Activated T-helper 1 cell treated with Interleukin-2 at 50 U/mL for 16 hours (primary cell): Measurements from ENCODE around the gene HIBCH.
"Not testable (repeated sequence)": the region's sequence is repeated elsewhere in the genome, so short reads cannot be mapped to it uniquely, and the experiment has no call there.

Experiments used
- DNase-seq: peaks from one replicate; pipeline ENCODE4 v3.0.0-alpha.2; 2020; ENCODE audit warnings: low read depth

Gene HIBCH

DNA sequence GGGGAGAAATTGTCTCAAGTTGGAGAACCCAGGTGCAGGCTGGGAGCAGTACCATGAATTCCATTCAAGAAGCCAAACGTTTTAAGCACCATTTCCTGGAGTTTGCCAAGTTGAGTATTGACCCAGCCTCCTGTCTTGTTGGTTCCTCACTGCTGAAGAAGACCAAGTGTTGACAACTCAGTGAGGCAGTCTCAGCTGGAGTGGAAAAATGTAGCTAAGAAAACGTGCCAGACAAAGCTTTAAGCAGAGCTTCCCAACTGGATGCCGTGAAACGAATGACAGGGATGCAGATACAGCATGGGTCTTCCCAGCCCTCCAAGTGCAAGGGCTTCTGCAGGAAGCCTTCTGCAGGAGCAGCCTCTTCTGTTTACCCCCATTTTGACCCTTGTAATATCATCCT, 23.0 kb upstream of the HIBCH start:
- no peak for DNase-seq

DNA sequence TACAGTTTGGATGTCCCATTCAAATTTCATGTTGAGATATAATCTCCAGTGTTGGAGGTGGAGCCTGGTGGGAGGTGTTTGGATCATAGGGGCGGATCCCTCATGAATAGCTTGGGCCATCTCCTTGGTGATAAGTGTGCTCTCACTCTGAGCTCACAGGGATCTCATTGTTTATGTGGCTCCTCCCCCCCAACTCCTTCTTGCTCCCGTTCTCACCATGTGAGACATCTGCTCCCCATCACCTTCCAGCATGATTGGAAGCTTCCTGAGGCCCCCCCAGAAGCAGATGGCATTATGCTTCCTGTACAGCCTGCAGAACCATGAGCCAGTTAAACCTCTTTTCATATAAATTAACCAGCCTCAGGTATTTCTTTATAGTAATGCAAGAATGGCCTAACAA, 20.7 kb upstream of the HIBCH start:
- no peak for DNase-seq

DNA sequence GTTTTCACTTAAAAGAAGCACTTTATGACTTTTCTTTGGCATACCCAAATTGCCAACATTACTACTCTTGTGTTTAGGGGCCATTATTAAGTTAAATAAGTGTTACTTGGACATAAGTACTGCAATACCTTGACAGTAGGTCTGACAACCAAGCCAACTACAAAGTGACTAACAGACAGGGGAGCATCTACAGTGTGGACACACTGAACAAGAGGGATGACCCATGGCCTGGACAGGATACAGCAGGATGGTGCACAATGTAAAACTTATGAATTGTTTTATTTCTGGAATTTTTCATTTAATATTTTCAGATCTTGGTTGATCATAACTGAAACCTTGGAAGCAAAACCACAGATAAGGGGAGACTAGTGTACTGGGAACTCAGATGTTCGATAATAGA, 19.8 kb upstream of the HIBCH start:
- DNase-seq: no peak

DNA sequence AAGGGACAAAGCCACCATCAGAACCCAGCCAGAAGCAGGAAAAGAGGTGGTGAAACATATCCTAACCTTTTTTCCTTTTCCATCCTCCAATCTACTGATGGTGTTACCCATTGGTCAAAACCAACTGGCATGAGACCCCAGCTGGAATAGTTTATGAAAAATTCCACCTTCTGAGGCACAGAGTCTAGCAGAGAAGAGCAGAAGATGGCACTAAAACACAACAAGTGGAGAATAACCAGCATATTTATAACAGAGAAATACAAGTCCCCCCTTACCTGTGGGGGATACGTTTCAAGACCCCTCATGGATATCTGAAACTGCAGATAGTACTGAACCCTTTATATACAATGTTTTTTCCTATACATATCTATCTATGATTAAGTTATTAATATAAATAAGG, 18.8 kb upstream of the HIBCH start:
- no peak for DNase-seq

DNA sequence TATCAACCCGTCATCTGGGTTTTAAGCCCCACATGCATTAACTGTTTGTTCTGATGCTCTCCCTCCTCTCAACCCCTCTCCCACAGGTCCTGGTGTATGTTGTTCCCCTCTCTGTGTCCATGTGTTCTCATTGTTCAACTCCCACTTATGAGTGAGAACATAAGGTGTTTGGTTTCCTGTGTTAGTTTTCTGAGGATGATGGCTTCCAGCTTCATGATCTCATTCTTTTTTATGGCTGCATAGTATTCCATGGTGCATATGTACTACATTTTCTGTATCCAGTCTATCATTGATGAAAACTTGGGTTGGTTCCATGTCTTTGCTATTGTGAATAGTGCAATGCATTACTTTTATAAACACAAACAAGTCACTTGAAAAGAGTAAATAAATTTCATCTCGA, 16.8 kb upstream of the HIBCH start:
- no peak for DNase-seq

DNA sequence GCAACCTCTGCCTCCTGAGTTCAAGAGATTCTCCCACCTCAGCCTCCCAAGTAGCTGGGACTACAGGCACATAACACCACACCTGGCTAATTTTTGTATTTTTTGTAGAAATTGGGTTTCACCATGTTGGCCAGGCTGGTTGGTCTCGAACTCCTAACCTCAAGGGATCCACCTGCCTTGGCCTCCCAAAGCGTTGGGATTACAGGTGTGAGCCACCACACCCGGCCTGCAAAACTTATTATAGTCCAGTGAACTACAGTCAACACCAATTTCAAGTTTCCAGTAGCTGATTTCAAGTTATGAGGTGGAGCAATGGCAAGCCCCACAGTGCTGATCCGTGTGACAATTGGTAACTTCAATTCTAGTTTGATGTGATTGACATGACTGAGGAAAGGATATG, 16.0 kb upstream of the HIBCH start:
- DNase-seq: not testable (repeated sequence)

DNA sequence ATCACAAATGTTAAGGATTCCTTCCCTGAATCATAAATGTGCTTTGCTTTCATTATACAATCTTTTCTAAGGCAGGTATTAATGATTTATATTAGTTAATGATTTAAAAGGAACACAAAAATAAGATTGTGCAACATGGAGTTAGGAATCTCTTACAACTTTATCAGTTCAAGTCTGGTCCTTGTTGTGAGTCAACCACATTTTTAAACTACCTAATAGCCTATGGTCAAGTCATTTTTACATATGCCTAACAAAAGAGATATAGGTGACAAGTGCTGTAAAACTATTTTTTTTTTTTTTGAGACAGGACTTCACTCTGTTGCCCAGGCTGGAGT, 15.6 kb upstream of the HIBCH start:
- DNase-seq: no peak

DNA sequence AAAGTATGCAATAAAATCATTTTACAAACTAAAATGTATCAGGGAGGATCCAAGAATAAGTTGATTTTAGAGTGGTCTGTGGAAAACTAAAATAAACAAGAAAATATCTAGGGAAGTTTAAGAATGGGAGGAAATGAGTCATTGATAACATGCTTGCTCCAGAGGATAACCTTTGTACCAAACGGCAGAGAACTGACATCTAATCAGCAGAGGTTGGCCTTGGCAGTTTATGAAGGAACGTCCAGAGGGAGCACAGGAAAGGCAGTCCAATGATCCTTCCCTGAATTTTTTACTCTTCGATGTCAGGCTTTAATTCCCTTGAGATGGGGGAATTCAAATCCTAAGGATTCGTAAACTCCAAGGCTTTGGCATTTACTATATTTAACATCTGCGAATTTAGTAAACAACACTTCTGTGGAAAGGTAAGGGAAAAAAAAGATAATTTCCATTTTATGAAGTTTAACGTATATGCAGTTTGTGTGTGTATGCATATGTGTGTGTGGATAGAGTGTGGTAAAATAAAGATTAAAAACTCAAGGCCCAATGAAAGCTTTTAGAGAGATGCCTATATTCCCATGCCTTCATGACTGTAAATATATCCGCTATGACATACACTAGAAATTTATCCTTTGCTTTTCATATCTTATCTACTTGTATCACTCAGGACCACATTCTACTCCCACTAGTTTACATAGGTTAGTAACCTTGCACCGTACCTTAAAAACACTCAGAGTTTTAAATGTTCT, 15.0 kb upstream of the HIBCH start:
- DNase-seq: no peak

DNA sequence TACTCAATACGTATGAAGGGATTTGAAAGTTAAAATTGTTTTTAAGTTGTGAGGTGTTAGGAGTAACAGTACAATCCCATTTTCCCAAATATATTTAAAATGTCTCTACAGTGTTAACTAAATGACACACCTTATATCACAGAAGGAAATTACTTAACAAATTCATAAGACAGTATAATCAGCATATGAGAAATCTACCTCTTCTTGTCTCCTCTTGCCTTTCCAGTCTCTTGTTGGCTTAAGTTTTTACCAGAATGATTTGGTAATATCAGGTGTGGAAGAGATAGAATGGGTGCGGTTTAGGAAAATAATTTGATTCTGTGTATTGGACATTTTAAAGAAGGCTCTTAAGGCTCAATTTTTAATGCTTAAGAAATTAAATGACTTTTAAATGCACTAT, 14.3 kb upstream of the HIBCH start:
- no peak for DNase-seq

DNA sequence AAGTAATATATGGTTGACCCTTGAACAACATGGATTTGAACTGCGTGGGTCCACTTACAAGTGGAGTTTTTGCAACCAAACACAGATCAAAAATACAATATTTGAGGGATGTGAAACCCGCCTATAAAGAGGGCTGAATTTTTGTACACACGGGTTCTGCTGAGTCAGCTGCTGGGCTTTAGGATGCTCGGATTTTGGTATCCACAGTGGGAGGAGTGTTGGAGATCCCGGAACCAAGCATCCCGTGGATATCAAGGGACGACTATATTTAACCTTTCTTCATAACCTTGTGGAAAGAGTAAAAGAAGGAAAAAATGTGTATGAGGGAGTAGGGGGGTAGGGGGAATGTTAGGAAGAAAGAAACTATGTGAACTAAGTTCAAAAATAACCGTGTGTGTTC, 13.8 kb upstream of the HIBCH start:
- no peak for DNase-seq

DNA sequence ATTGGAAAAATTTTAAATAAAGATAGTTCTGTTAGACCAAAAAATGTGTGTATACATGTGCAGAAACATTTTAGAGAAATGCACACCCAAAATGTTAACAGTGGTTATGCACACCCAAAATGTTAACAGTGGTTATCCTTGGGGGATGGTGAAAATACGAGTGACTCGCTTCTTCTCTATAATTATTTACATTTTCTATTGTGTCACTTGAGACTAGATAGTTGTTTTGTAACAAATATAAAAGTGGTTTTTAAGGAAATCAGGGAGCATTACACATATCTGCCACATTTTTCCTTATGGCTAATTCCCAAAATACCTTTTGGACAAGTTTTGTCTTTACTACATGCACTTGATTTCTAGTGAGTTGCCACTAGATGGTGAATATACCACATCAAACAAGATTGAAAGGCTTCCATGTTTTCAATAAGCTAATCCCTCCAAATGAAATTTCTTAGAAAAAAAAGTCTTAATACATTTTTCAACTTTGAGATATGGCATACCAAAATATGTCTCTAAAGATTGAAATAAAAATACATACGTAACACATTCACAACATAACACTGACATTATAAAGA, 9.0 kb upstream of the HIBCH start:
- DNase-seq: no peak

DNA sequence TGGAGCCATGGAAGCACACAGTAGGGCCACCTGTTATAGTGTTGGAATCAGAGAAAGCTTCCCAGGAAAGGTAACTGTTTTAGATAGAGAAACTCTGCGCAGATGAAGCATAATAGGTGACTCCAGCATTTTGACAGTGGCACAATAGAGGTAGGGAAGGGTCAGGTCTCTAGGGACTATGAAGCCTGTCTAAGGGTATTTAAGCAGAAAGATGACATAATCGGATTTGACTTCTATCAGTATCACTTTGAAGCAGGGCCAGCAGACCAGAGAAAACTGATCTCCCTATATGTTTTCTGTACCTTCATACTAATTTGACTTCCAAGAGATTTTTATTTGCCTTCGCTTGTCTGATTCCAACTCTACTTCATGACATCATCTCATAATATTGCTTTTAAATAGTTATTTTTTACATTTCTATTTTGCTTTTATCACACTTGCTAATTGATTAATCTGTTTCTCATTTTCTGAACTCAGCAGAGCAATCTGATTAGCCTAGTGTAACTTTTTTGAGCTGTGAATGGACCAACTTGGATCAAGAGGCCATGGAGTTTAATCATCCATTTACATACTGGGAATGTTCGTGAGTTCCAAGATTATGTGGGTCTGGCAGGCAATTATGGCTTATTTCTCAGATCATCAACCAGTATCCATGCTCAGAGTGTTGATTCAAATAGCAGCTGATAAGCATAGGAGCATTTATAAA, 8.4 kb upstream of the HIBCH start:
- DNase-seq: no peak

DNA sequence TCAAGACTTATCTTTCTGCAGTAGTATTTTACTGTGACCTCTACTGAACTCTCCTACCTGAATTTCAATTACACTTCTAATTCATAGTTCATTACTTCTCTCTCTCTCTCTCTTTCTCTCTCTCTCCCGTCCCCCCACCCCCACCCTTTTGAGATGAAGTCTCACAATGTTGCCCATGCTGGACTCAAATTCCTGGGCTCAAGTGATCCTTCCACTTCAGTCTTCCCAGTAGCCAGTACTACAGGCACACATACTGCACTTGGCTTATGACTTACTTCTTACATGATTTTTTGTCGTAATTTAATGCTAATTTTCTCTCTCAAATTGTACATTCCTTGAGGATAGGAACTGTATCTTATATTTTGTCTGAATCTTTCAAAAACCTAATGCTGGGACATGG, 6.0 kb upstream of the HIBCH start:
- DNase-seq: no peak

DNA sequence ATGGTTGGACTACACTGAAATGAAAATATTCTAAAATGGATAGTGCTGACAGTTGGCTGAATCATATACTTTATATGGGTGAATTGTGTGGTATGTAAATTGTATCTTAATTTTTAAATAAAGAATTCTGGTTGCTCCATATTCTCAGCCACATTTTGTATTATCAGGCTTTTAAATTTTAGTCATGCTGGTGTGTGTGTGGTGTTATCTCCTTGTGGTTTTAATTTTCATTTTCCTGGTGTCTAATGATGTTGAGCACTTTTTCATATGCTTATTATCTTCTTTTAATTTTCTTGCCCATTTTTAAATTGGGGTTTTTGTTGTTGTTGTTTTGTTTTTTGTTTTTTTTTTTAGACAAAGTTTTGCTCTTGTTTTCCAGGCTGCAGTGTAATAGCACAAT, 3.8 kb upstream of the HIBCH start:
- DNase-seq: no peak

DNA sequence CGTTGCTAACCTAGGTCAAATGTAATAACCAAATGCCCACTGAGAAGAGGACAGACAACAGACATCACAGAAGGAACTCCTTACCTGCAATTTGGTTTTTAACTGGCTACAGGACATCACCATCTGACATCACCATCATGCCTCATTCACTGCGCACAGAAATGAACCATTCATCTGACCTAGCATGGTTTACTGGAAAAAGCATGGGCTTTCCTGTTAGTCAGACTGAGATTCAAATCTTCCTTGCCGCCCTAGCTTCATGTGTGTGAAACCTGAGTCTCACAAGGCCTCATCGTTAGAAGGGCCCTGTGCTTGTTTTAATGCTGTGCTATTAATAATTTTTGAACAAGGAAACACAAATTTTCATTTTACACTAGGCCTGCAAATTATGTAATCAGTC, 1.1 kb upstream of the HIBCH start:
- no peak for DNase-seq

DNA sequence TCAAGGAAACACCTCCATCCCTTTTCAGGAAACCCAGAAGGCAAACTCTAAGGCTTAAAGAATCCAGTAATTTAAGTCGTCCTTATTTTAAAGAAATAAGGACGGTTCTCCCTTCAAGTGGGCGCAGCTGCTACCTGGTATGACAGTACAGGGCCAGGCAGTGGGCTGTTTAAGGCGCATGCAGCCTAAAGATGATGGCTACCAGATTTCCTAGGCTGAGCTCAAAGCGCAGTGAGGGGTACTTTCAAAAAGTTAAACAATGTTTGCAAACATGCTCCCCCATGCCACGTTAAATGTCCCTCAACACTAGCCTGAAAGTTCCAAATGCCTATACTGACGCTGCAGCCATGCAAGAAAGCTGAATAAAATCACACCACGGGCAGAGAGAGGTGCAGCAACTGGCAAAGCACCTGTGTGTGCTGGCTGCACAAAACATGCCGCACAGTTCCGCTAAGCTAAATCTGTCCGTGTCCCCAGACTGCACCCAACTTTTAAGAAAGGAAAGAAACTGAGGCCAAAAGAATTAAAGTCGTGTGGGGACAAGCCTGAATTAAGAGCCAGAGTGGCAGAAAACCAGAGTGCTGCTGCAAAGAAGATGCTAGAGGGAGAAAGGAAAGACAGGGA, 583 bp downstream of the HIBCH start:
- DNase-seq: no peak

DNA sequence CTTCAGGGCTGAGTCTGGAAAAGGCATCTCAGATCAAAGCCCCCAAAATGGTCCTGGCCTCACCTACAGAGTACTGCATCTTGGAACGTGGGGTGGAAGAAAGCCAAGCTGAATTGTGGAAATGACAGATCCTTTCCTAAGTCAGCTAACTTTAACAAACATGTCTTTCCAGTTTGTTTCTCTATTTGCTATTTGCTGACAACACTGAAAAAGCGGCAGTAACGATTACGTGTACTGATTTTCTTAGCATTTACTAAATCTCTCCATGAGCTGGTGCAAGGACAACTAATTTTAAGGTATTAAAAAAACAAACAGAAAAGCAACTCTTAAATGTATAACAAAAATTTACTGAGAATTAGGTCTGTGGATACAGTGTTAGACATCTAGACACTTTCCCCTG, 1.1 kb downstream of the HIBCH start:
- DNase-seq: no peak

DNA sequence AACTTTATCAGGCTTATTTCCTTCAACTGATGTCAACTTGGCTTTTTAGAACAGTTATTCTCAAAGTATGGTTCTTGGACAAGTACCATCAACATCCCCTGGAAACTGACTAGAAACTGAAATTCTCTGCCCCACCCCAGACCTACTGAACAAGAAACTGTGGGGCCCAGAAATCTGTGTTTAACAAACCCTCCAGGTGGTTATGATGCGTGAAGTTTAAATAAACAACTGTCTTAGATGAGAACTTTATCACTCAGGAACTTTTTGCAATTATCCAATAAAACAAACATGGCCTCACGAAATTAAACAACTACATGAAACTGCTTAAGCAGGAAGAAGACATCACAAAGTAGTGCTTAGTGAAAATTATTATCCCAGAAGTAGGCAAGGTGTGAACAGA, 4.4 kb downstream of the HIBCH start:
- no peak for DNase-seq

DNA sequence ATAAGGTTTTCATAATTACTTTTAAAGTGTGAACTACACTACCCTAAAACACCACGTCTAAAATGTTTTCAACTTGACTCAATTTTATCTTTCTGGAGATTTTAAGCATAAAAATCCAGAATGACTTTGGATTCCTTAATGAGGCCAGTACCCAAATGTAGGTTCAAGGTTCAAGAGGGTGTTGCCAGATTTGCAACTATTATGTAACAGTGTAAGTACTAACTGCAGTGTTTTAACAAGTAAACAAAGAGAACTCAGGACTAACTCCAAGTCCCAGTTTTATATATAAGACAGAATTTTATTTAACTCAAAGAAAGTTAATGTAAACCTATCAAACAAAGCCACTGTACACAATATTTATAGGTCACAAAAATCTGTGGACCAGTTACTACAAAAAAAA, 5.7 kb downstream of the HIBCH start:
- DNase-seq: no peak

DNA sequence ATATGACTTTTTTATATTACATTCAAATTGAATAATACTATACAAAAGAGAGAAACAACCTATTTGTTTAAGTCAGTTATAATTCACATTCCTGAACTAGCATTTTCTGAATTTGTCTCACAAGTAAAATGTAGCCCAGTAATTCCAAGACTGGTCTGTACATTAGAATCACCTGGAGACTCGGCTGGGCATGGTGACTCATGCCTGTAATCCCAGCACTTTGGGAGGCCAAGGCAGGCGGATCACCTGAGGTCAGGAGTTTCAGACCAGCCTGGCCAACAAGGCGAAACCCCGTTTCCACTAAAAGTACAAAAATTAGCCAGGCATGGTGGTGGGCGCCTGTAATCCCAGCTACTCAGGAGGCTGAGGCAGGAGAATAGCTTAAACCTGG, 7.0 kb downstream of the HIBCH start:
- DNase-seq: not testable (repeated sequence)

DNA sequence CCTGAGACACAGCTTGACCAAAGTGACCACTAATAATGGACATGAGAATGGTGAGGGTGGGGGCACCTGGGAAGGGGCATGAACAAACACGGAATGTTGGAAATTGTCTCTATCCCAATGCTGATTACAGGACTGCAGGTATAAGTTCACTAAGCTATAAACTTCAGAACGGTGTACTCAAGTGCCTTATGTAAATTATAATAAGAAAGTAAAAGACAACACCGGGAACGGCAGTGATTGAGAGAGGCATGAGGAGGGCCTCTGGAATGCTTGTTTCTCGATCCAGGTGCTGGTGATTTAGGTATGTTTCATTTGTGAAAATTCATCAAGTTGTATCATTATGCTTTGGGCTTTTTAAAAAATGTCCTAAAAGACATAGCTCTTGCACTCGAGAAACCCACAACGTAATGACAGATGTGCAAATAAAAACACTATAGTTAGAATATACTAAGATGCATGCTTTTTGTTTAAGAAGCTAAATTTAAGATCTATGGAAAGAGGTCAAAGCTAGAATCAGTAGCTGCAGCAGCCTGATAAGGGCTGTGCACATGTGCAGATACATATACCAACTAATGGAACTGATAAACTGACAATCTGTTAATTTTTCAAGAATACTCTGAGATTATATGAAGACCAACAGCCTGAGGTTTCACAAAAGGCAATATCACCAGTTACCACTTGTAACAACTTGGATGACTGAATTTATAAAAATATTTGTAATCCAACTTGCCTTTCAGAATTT, 7.6 kb downstream of the HIBCH start:
- DNase-seq: no peak

DNA sequence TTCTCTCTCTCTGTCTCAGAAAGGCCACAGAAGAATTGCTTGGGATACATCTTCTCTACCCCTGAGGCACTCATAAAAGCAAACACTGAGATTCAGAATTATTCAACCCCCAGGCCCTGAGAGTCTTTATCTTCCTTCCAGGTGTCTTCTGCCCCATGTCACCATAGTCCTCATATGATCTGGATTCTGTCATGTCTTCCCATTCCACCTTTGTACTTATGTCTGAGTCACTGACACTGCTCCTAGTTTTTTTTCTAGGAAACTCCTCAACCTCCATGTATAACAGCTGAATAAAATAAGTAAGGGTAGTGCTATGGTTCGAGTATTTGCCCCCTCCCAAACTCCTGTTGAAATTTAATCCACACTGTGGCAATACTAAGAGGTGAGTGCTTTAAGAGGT, 11.6 kb downstream of the HIBCH start:
- no peak for DNase-seq

DNA sequence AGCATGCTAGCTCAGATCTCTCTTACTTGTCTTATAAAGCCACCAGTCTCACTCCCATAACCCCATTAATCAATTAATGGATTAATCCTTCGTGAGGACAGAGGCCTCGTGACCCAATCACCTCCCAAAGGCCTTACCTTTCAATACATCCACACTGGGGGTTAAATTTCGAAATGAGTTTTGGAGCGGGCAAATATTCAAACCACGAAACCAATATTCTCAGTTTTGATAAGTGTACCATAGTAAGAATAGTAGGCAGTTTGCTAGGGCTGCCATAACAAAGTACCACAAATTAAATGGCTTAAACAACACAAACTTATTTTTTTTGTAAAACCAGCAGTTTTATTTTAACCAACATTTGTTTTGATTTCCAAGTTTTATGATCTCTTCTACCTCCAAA, 15.2 kb downstream of the HIBCH start:
- no peak for DNase-seq
